ENCODE results near the gene FRMPD4.

FRMPD4 gene

DNA sequence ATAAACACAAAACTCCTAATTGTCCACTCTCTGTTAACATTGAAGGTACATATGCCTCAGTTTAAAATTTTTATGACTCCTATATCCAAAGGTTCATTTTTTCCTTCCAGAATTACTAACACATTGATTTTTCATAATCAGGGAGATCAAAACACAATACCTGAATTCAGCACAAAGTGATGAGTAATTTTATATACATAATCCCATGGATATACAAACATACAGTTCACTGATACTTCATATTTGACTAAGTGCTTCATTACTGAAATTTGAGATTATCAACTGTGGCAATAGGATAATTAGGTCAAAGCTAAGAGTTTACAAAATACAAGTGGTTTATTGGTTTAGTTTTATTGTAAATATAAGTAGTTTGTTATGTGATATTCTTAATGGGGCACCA is 476.8 kb downstream of the FRMPD4 start:
- TF ChIP-seq GATA1 (IDR thresholded peaks at IDR 0.05; ENCODE audit: low read depth, low read length) (no peak), POLR2A (IDR thresholded peaks at IDR 0.05; ENCODE audit: low read length) (no peak)
- no peak for DNase-seq

DNA sequence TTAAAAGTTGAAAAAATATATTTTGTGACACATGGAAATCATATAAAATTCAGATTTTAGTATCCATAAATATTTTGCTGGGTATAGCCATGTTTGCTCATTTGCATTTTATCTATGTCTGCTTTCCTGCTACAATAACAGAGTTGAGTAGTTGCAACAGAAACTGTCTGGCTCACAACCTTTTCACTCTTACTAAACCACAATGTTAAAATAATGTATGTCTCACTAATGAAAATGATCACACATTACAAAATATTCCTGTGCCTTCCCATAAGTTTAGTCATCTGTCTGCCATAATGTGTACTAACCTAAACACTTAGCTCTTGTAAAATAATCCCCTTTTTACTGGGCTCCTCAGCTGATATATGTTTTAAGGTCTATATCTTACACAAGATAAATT is 479.0 kb downstream of the FRMPD4 start:
- TF ChIP-seq GATA1 (IDR thresholded peaks at IDR 0.05; ENCODE audit: low read depth, low read length) (no peak), POLR2A (IDR thresholded peaks at IDR 0.05; ENCODE audit: low read length) (no peak)
- no peak for DNase-seq

DNA sequence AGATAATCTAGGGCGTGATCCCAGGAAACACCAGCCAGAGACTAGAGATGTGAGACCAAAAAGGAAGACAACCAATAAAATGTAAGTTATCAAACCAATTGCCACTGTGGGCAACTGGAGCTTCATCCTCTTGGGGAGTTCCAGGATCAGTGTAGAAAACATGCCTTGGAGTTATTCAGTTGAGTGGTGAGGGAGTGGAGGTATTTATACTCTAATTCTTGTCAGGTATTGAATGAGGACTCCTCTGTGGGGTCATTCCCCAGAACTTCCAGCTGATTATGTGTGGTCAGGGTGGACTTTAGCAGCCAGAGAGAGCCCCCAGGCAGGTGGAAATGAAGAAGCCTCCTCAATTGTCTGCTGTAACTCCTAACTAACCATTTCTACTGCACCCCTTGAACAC is 509.0 kb downstream of the FRMPD4 start:
- TF ChIP-seq POLR2A (IDR thresholded peaks at IDR 0.05; ENCODE audit: low read length) (no peak), GATA1 (IDR thresholded peaks at IDR 0.05; ENCODE audit: low read depth, low read length) (no peak)
- DNase-seq, result no peak

DNA sequence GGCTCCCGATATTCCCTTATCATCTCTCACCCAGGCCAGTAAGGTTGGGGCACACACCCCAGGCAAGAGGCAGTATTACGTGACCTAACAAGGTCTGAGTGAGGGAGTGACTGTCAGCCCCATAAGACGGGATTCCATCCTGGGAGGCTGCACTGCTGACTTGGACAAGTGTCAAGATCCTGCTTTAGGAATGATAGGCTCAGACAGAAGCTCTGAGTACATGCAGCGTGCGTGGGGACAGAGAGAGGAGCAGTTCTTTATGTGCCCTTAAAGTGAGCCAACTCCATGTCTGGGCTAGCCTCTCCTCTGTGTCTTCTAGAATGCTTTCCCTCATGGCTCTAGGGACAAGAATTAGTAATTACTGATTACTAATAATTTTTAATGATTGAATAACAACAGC is 510.7 kb downstream of the FRMPD4 start:
- no peak for TF ChIP-seq GATA1 (IDR thresholded peaks at IDR 0.05; ENCODE audit: low read depth, low read length)
- no peak for TF ChIP-seq POLR2A (IDR thresholded peaks at IDR 0.05; ENCODE audit: low read length)
- no peak for DNase-seq

DNA sequence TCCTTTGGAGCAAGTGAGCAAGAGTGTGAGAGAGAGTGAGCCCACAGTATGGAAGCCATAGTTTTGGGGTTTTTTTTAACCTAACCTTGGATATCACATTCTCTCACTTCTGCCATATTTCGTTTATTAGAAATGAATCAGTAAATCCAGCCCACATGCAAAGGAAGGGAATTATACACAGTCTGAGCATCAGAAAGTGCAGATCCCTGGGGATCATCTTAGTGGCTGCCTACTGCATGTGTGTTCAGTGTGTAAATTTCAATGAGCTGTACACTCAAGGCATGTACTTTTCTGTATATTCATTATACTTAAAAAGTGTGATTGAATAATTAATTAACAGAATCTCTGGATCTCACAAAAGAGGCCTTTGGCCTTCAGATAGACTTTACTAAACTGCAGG is 519.2 kb downstream of the FRMPD4 start:
- no peak for TF ChIP-seq POLR2A (IDR thresholded peaks at IDR 0.05; ENCODE audit: low read length)
- no peak for DNase-seq

DNA sequence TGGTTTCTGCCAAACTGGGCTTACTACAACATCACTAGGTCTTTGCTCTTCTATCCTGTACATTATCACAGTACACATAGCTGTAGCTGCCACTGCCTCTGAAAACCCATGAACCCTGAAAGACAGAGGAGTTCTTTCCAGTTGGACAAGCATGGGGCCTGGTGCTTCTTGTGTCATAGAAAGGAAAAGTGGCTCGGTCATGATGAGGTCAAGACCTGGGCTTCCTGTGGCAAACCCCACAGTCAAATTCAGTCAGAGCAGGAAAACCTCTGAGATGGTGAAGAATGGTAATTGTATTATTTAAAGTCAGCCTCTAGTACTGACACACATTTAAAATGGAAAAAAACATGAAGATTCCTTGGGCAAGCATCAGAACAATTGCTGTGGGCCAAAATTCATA is 519.6 kb downstream of the FRMPD4 start:
- DNase-seq, result no peak

DNA sequence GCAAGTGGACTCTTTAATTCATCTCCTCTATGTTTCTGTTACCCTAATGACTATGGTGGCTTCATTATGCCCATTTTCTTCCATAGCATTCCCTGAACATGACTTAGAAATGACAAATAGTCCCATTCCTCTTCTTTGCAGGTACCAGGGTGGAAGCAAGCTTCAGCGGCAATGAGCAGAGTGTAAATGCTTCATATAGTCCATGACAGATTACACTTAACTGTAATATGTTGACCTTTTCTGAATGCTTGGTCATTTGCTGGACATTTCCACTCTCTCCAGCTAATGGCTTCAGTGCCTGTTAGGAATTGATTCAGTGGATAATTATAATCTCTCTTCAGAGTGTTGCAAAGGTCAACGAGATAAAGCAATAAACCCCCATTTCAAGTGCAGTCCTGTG is 523.2 kb downstream of the FRMPD4 start:
- DNase-seq, result no peak
- no peak for TF ChIP-seq POLR2A (IDR thresholded peaks at IDR 0.05; ENCODE audit: low read length)
- TF ChIP-seq GATA1 (IDR thresholded peaks at IDR 0.05; ENCODE audit: low read depth, low read length), result no peak

More for the DNA sequence above, 519.6 kb downstream of the FRMPD4 start:
- TF ChIP-seq POLR2A (IDR thresholded peaks at IDR 0.05; ENCODE audit: low read length) (no peak), GATA1 (IDR thresholded peaks at IDR 0.05; ENCODE audit: low read depth, low read length) (no peak)

DNA sequence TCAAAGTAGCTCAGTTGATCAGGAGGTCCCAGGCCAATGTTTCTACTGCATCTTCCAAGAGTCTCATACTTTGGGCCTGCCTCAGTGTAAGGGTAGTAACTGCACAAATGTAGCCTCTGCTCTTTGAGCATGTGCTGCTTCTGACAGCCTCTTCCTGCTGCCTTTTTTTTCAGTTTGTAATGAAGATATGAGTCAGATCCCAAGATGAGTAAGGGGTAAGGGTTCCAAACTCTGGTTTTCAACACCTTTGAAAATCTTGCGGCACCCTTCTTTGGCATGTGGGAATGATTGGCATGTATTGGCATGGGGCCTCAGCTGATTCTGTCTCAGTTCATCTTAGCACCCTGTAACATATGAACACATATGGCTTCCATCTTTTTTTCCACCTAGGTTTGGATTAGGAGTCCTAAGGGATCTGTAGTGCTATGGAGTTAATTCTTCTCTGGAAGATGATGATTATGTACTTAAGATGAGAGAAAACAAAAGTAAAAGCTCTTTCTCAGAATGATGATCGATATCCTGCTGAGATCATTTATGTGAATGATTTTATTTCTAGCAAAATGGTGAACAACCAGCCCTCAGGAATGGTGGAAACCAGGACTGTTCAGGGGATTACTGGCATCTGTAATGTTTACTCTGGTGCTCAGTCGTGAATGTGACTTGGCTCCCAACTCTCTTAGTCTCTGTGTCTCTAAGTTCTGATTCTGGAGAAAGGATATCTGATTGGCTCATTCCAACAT is 534.3 kb downstream of the FRMPD4 start:
- TF ChIP-seq GATA1 (IDR thresholded peaks at IDR 0.05; ENCODE audit: low read depth, low read length) (no peak), POLR2A (IDR thresholded peaks at IDR 0.05; ENCODE audit: low read length) (no peak)
- no peak for DNase-seq

DNA sequence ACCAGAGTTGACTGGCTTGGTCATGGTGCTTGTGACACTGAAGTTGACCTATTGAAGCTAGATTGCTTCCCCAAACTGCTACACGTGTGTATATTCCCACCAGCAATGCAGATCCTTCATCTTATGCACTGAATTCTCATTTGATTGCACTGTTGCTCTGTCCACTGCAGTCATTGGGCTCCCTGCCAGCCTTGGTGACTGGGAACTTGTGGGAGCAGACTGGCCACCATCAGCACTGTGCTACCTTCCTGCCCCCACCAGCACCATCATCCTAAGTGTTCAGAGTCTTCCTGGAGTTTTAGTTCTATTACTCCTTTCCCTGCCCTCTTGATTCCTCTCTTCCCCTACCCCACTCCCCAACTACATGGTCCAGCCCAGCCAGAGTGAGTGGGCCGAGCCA is 535.2 kb downstream of the FRMPD4 start:
- no peak for TF ChIP-seq POLR2A (IDR thresholded peaks at IDR 0.05; ENCODE audit: low read length)
- TF ChIP-seq GATA1 (IDR thresholded peaks at IDR 0.05; ENCODE audit: low read depth, low read length), result no peak

DNA sequence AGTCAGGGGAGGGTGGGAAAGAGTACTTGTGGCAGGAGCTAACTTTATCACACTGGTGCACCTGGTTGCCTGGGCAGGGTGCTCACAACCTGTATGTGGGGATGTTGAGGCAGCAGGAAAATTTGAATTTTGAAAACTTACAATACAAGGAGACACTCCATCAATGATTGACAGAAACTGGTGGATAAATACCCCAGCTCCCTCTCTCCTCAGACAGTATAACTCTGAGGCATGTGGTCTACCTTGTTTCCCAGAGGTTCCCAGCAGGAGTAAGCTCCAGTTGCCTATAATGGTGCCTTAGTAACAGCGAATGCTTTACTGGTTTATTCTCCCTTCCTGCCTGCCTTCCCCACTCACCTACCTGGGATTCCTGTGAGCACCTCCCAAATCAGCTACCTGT is 541.2 kb downstream of the FRMPD4 start:
- TF ChIP-seq GATA1 (IDR thresholded peaks at IDR 0.05; ENCODE audit: low read depth, low read length), result no peak
- no peak for TF ChIP-seq POLR2A (IDR thresholded peaks at IDR 0.05; ENCODE audit: low read length)
- no peak for DNase-seq

More for the DNA sequence above, 535.2 kb downstream of the FRMPD4 start:
- DNase-seq, result no peak

DNA sequence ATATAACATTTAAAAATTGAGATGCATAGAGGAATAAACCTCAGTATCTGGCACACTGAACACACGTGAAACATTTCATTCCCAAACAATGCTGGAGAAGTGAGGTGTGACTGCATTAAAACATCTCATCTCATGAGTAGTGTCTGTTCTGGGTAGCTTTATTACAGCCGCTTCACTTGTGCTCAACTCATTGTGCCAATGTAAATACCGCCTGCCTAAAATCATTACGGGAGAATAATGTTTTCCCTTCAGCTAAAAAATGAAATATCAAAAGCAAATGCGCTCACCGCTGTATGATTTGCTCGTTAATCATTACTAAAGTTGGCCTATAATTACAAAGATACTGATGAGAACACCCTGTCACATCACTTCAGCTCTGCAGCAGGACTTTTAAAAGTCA is 542.8 kb downstream of the FRMPD4 start:
- DNase-seq, result no peak
- TF ChIP-seq GATA1 (IDR thresholded peaks at IDR 0.05; ENCODE audit: low read depth, low read length), result no peak
- TF ChIP-seq POLR2A (IDR thresholded peaks at IDR 0.05; ENCODE audit: low read length), result no peak

DNA sequence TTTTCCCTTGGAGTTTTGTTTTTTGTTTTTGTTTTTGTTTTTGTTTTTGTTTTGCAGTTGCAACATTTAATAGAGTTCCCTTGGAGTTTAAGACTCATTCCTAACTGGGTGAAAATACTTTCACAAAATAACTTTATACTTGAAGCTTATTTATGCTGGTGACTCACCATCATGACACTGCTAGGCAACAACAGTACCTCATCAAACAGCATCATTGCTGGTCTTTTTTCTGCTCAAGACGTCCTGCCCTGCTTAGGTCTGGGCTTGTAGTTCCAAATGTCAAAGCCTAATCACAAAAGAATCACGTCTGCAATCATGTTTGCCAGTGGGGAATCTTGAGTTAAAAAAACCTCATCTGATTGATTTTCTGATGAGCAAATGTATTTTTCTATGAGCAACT is 547.3 kb downstream of the FRMPD4 start:
- no peak for TF ChIP-seq GATA1 (IDR thresholded peaks at IDR 0.05; ENCODE audit: low read depth, low read length)
- no peak for DNase-seq

DNA sequence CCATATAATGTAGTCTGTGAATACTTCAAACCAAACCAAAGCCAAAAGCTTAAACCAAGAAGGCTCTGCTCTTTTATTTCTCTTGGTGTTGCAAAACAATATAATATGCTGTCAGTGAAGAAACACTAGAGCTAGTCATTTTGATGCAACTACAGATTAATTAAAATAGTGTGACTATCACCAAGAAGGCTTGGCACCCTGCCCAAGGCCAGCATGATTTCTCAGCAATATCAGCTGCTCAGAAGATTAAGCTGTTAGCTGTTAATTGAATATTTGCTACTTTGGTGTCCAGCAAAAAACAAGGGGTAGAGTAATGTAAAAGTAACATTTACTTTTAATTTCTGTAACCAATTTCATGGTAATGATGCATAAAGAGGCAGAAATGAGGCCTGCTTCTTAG is 548.1 kb downstream of the FRMPD4 start:
- TF ChIP-seq GATA1 (IDR thresholded peaks at IDR 0.05; ENCODE audit: low read depth, low read length), result no peak
- no peak for TF ChIP-seq POLR2A (IDR thresholded peaks at IDR 0.05; ENCODE audit: low read length)
- no peak for DNase-seq

DNA sequence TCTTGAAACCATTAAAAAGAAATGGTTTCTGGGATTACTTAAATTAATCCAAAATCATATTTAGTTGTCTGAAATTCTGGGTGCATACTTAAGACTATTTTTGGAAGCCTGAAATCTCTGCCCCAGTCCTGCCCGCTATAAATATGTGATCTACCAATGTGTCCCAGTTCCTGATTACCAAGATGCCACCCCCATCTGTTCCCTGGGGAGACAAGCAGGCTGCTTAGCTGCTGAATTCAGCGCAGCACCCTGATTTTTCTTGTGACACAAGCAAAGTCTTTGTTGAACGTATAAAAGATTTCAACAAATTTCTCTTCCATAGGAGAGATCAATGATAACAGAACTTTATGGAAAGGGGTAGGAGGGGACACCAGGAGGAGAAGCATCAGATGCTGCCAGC is 552.4 kb downstream of the FRMPD4 start:
- DNase-seq, result no peak
- no peak for TF ChIP-seq GATA1 (IDR thresholded peaks at IDR 0.05; ENCODE audit: low read depth, low read length)
- TF ChIP-seq POLR2A (IDR thresholded peaks at IDR 0.05; ENCODE audit: low read length), result no peak

DNA sequence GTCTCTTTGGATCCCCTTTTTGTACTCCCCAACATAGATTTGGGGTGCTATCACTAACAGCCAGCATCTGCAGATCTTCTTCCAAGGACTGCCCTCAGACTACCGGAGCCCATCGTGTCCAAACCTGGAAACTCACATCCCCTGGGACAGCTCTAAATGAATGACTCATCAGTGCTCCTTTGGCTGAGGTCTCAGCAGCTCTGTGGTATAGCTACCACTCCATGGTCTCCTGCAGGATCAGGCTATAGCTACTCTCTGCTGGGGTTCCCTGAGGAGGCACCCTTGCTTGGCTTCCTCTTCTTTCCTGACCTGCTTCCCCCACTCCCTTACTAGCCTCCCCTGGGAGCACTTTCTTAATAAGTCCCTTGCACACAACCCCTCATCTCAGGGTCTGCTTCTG is 555.5 kb downstream of the FRMPD4 start:
- TF ChIP-seq GATA1 (IDR thresholded peaks at IDR 0.05; ENCODE audit: low read depth, low read length), result no peak
- no peak for TF ChIP-seq POLR2A (IDR thresholded peaks at IDR 0.05; ENCODE audit: low read length)
- DNase-seq, result no peak

DNA sequence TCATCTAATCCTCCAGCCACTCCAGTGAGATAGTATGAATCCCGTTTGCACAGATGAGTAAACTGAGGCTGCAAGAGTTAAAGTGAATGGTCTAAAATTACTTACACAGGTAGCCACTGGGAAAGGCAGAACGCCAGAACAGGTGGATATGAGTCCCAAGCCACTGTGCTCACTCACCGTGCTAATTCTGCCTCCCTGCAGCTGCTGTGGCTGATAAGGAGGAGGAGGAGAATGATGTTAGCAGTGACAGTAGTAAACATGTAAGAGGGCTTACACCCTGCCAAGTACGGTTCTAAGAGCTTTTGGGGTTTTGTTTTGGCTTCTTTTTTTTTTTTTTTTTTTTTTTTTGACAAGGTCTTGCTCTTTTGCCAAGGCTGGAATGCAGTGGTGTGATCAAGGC is 562.5 kb downstream of the FRMPD4 start:
- no peak for DNase-seq
- TF ChIP-seq GATA1 (IDR thresholded peaks at IDR 0.05; ENCODE audit: low read depth, low read length), result no peak
- TF ChIP-seq POLR2A (IDR thresholded peaks at IDR 0.05; ENCODE audit: low read length), result no peak
